Naive B cell (primary cell): Measurements from ENCODE around the gene PDPK1. TPM values are rescaled to one million over a fixed set of nuclear protein-coding genes. Genes with fewer than 3 reads are reported as not detected.

Source experiments
- polyA plus RNA-seq, 6 donors: library from polyadenylated mRNA; unstranded; fragments of 300-500 nt; fragmentation: Illumina TruSeq; gene quantifications; one replicate each; pipeline ENCODE4 v1.2.3, GENCODE V29; 2021; ENCODE audit warnings: low read depth in 6 of 6

PDPK1 gene
- polyA plus RNA-seq, 6 donors from 2014 or later, result 16.7 to 44.8 (median 38.9) TPM

Other genes with a start within 250 kb of the PDPK1 start
- gene ABCA3, start 197.3 kb upstream of the PDPK1 start, polyA plus RNA-seq, result 1 to 10 TPM in 2 of 6 donors, under 1 TPM in 3, not detected in 1; 0.54 to 1.8 (median 0.98) TPM
- gene CCNF, start 108.6 kb upstream of the PDPK1 start, polyA plus RNA-seq, result 1 to 10 TPM in 5 of 6 donors, not detected in 1; 1.8 to 5.0 (median 2.8) TPM
- 1 to 10 TPM in 1 of 6 donors, under 1 TPM in 3, not detected in 2; 0.16 to 1.7 (median 0.58) TPM for gene TEDC2, start 77.9 kb upstream of the PDPK1 start, polyA plus RNA-seq
- not detected for gene NTN3, start 66.7 kb upstream of the PDPK1 start, polyA plus RNA-seq
- gene TBC1D24, start 62.9 kb upstream of the PDPK1 start, polyA plus RNA-seq, result 1 to 10 TPM in 4 of 6 donors, under 1 TPM in 2; 0.22 to 3.3 (median 2.5) TPM
- 100 to 1,000 TPM in 3 of 6 donors, 10 to 100 TPM in 3; 75.4 to 114 (median 98.1) TPM for gene ATP6V0C, start 24.1 kb upstream of the PDPK1 start, polyA plus RNA-seq
- gene AMDHD2, start 17.6 kb upstream of the PDPK1 start, polyA plus RNA-seq, result 10 to 100 TPM; 17.6 to 24.0 (median 20.5) TPM
- gene CEMP1, start 6.6 kb upstream of the PDPK1 start, polyA plus RNA-seq, result 1 to 10 TPM; 2.4 to 5.7 (median 3.5) TPM
- 10 to 100 TPM; 18.3 to 27.5 (median 22.3) TPM for gene KCTD5, start 144.5 kb downstream of the PDPK1 start, polyA plus RNA-seq
- under 1 TPM in 1 of 6 donors, not detected in 5; 0.36 TPM for gene PRSS27, start 182.2 kb downstream of the PDPK1 start, polyA plus RNA-seq
- gene SRRM2, start 214.6 kb downstream of the PDPK1 start, polyA plus RNA-seq, result 100 to 1,000 TPM in 1 of 6 donors, 10 to 100 TPM in 5; 25.0 to 147 (median 45.1) TPM
- gene ELOB, start 239.3 kb downstream of the PDPK1 start, polyA plus RNA-seq, result 100 to 1,000 TPM; 159 to 241 (median 203) TPM
- gene PRSS33, start 249.5 kb downstream of the PDPK1 start, polyA plus RNA-seq, result not detected